HG03025 (cell line): Measurements from ENCODE around the gene MYO5A.
"Not testable (repeated sequence)": the region's sequence is repeated elsewhere in the genome, so short reads cannot be mapped to it uniquely, and the experiment has no call there.

Experiments
- ATAC-seq: cut with Tn5 transposase; IDR thresholded peaks from one replicate; pipeline ENCODE4 v1.9.1; 2021; ENCODE audit warnings: mild to moderate bottlenecking, moderate library complexity; ENCODE audit not compliant: unreplicated experiment, low FRiP score

Gene MYO5A

DNA sequence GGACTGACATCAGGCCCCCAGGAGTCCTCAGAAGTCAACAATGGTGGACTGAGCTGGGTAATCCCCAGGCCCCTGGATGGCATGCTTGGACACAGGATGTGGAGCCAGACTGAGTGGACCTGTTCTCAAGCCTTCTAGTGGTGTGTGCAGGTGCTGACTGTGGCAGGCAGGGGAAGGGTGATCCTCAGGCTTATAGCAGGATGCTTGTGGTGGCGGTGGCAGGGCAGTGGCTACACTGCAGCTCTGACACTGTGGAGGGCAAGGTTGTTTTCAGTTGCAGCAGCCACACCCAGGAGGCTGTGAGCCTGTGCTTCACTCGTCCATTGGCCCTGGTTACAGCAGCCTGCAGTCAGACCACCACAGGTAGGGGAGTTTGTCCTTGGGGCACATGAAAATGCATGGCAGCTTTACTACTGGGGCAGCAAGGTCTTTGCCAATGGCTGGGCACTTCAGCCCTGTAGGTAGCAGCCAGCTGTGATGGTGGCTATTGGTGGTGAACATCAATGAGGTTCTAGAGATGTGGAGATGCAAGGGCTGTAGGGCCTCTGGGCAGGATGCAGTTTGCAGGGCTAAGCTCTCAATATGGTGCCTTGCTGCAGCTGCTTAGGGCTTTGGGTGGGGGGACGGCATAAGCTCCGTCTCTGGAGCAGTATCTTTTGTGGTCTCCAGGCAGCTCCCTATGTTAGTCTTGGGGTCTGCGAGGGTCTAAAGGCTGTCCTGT is 17.5 kb upstream of the MYO5A start:
- no peak for ATAC-seq

DNA sequence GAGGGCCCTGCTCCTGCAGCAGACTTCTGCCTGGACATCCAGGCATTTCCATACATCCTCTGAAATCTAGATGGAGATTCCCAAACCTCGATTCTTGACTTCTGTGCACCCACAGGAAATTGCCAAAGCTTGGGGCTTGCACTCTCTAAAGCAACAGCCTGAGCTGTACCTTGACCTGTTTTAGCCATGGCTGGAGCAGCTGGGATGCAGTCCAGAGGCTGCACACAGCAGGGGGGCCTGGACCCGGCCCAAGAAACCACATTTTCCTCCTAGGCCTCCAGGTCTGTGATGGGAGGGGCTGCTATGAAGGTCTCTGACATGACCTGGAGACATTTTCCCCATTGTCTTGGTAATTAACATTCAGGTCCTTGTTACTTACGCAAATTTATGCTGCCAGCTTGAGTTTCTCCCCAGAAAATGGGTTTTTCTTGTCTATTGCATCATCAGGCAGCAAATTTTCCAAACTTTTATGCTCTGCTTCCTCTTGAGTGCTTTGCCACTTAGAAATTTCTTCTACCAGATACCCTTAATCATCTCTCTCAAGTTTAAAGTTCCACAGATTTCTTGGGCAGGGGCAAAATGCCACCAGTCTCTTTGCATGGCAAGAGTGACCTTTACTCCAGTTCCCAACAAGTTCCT is 11.8 kb upstream of the MYO5A start:
- no peak for ATAC-seq

DNA sequence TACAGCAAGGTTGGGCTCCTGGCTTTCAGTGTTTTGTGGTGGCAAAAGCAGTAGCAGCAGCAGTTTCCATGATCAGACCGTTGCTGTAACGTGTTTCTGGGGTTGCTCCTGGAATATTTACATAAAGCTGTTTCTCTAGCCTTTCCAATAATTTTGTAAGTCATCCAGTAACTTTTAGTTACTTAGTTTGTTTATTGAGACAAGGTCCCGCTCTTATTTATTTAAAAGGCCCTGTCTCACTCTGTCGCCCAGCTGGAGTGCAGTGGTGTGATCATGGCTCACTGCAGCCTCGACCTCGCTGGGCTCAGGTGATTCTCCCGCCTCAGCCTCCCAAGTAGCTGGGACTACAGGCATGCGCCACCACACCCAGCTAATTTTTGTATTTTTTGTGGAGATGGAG is 8.8 kb upstream of the MYO5A start:
- ATAC-seq = no peak

DNA sequence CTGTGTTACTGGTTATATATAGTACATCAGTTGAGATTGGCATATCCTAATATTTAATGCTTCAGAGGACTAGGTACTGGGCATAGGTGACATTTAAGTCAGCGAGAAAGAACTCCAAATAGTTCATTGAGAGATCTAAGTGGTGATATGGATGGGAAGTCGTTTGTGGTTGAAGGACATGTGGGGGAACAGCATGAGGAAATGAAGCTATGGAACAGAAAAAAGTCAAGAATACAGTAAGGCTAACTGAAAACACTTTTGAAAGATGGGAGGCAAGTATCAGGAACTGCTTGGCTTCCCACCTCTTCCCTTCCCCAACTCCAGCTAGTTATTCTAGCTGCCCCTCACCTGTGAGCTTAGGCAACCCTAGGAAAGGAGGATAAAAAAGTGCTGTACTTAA is 3.7 kb upstream of the MYO5A start:
- no peak for ATAC-seq

DNA sequence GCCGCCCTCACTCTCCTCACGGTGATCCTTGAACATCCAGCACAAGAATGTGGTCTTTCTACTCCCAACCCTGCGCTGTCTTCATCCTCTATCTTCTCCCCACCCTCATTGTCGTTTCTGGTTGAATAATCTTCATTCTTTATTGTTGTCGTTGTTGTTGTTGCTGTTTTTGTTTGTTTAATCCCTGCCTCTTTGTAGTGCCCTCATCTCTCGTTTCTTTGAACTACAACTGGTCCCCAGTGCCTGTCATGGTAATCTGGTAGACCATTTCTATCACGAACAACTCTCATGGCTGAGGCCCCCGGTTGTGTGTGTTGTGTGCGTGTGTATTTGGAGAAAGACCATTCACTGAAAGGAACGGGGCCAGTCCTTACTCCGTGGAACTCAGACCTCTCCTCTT is 1.3 kb upstream of the MYO5A start:
- no peak for ATAC-seq

DNA sequence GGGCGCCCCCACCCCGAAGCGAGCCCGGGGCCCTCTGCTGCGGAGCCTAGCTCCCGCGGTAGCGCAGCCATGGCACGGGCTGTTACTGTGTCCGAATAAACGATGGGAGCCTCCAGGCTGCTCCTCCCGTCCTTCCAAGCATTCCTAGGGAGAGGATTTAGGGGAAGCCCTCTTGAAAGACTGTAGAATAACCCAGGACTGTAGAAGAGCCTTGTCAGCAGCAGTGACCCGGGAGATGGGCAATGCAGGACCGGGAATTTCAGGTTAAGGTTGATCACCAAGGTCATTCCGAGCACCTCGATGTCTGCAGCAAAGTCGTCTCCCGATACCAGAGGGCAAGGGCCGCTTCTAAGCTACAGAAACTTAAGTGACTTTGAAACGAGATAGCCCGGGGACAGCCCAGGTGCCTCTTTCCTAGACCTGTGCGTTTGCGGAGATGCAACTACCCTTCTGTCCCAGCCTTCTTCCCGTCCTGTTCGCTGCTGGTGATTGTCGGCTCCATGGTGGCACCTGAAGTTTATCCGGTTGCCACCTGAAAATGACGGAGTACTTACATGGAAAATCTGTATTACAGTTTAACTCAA is 753 bp upstream of the MYO5A start:
- peak; percentile 3 for ATAC-seq

DNA sequence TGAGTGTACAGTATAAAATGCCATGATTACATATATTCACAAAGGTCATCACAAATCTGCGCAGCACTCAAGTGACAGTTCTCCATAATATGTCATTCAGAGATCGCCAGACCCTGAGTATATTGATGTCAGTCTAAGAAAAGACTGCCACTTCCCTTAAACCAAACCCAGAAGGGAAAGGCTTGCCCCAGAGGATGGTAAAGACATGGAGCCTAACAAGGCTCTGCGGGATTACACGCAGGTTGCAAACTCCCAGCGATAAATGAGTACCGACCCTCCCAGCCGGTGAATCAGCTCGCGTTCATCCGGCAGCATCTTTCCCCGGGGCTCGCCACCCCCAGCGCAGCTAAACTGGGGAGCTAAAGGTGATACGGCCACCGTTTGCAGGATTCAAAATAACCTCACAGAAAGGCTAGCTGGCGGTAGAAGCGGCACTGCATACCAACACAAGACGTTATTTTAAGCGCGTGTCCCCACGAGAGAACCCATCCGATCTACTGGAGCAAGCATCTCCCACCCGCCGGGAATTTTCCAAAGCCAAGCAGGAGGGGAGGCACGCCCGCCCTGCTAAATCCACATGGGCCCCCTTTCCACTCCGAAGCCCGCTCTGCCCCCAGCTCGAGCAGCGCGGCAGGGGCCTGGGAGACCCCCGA is 643 bp downstream of the MYO5A start:
- no peak for ATAC-seq

DNA sequence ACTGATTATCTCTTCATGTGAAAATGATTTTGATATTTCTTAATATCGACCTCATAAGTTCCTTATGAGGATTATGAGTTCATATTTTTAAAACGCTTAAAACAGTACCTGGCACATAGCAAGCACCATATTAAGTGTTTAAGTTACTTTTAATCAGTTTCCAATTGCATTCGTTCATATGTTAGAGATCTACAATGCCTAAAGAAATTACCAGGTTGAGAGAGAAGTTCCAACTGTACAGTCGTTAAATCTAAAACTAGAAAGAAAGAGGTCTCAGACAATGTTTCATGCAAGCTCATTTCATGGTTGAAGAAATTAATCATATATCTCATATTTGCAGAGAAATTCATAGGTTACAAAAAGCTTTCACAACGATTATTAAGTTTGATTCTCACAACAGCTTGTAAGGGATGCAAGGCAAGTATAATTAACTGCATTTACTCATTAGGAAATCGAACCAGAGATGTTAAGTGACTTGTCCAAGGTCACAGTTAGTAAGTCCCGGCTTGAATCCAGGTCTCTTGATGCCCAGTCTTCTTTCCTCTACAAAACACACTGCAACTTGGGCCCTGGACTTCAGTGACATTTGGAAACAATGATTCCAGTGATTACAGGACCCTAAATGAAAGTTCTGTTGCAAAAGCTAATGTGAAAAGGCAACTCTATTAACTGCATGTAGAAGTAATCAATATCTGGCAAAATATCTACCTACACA is 1.3 kb downstream of the MYO5A start:
- no peak for ATAC-seq

DNA sequence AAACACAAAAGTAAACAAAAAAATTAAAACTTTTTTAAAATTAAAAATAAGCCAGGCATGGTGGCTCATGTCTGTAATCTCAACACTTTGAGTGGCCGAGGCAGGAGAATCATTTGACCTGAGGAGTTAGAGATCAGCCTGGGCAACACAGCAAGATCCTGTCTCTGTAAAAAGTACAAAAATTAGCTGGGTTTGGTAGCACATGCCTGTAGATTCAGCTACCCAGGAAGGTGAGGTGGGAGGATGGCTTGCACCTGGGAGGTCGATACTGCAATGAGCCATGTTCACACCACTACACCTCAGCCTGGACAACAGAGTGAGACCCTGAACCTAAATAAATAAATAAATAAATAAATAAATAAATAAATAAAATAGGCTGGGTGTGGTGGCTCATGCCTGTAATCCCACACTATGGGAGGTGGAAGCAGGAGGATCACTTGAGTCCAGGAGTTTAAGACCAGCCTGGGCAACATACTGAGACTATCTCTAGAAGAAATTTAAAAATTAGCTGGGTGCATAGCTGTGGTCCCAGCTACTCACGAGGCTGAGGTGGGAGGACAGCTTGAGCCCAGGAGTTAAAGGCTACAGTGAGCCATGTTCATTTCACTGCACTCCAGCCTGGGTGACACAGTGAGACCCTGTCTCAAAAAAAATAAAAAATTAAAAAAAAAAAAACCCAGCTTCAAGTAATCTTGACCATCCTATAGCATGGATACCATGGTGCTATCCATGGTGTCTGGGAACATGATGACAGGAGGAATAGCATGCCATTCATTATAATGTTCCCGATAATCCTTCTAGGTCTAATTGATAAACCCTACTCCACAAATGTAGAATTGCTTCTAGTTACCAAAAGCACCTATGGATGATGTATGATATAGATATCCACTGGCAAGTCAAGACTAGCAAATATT is 4.2 kb downstream of the MYO5A start:
- no peak for ATAC-seq

DNA sequence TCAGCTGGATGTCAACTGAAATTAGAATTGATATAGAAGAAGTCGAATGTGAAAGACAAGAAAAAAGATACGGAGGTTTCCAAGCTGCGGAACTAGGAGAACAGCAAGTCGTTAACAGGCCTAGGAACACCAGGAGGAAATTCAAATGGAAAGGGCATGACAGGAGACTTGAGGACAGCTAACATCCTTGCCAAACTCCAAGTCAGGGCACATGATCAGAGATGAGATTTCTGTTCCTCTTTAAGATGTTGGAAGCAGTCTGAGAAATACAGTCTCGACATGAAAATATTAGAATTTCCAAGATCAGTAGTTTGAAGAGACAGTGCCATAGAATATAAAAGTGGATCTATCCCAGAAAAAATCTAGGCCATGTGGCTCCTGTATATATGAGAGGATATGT is 5.0 kb downstream of the MYO5A start:
- ATAC-seq = no peak

DNA sequence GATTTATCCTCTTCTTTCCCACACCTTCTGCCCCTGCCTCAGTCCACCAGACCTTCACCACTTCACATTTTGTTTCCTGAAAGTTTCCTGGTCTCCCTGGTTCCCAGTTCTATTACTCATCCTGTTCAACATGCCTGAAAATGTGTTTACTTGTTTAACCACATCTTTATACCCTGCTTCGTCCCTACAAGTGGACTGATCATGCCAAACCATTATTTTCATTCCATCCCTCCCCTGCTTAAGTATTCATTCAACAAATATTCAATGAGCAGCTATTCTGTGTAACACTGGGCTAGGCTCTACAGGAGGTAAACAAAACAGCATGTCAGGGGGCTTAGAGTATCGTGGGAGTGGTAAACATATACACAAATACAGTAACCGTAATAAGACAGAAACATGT is 5.5 kb downstream of the MYO5A start:
- no peak for ATAC-seq

DNA sequence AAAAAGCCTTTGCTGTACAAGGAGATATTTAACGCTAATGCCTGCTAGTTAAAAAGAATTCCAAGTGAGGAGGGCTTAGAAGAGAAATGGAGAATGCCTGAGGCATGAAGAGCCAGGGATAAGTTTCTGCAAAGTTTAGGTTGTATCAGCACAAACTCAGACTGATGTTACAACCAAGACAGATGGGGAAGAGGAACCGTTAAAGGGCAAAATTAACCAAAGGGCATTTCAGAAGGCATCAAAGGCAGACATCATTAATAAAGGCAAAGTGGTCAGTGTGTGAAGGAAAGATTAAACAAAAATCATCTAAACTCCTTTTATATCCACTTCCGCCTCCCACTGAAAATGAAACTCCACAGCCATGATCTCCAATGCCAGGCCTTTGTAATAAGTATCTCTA is 7.0 kb downstream of the MYO5A start:
- ATAC-seq = no peak

DNA sequence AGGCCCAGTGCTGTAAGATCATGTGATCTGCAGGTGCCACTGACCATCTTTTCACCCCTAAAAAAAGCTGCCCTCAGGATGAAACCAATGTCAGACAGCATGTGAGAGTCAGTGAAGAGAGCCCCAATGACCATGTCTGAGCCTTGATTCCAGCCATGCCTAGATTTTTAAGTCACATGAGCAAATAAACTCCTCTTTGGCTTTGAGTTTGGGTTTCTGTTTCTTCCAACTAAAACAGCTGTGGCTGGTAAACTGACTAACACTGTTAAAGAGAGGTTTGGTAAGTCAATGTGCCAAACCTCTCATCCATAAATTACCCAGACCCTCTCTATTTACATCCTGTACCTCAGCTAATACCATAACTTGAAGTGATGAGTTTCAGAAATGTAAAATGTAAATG is 8.3 kb downstream of the MYO5A start:
- ATAC-seq = no peak

DNA sequence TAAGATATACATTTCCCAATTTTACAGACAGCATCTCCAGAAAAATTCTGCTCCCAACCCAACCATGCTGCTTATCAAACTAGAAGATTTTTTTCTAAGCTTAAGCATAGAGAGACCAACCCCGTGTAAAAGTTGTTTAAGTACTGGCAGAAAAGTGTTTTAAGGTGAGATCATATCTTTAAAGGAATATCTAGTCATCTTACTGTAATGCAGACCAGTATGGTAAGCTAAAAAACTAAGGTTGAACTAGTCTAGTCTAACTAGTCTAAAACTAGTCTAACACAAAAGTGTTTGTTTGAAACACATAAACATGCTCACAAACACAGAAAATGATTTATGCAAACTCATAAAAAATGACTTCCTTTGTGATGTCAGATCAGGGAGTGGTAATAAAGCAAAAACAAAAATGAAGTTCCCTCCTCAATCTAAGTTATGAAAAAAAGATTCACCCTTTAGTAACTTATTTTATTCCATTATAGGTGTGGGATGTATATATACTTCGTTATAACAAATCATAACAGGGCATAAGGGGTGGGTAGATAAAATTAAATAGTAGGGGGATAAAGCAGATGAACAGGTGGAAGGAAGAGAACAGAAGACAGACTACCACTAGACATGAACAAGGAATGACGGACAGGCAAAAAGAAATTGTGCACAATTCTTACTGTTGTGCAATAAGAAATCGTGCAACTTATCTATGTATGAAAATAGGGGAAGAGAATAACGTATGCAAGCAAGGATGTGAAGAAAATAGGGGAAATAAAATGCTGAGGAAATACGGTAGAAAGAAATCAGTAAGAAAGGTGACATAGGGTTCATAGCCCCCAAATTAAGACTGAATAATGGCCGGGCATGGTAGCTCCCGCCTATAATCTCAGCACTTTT is 10.0 kb downstream of the MYO5A start:
- no peak for ATAC-seq

DNA sequence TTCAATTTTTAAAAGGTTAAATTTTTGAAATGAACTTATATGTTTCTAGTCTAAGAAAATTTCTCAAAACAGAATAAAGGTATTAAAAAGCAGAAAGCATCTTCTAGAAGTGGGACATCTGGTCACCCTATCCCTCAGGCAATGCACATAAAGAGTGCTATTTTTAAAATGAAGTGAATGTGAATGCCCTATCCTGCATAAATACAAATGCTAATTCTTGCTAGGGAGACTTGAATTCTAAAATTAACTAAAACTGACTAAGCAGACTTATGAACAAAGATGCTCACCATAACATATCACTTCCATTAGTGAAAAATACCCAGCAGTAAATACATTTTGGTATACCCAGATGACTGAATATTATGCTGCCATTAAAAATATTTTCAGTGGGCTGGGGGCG is 11.7 kb downstream of the MYO5A start:
- ATAC-seq = no peak

DNA sequence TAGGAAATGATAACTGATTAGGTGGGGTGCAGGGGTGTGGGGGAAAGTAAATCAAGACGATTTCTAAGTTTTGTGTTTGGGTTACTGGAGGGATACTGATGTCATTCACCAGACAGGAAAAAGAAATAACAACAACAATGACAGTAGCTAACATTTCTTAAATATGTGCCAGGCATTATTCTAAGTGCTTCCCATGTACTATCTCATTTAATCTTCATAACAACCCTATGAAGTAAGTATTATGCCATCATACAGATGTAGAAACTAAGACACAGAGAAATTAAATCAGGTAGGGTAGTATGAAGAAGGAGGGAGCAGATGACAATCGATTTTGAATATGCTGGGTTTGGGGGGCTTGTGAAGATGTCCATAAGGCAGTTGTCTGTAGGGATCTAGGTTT is 13.3 kb downstream of the MYO5A start:
- no peak for ATAC-seq

DNA sequence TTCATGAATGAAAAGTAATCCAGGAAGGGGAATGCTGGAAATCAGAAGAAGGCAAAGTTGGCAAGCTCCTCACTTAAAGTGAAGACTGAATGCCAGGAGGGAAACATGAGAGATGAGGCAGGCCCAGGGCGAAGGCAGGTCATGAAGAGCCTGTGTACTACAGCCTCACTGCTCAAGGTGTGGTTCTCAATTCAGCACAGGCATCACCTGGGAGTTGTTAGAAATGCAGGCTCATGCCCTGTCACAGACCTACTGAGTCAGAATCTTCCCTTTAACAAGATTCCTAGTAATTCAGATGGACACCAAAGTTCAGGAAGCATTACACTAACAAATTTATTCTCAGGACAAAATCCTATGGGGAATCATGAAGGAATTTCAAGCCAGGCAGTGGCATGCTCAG is 14.2 kb downstream of the MYO5A start:
- ATAC-seq = no peak

DNA sequence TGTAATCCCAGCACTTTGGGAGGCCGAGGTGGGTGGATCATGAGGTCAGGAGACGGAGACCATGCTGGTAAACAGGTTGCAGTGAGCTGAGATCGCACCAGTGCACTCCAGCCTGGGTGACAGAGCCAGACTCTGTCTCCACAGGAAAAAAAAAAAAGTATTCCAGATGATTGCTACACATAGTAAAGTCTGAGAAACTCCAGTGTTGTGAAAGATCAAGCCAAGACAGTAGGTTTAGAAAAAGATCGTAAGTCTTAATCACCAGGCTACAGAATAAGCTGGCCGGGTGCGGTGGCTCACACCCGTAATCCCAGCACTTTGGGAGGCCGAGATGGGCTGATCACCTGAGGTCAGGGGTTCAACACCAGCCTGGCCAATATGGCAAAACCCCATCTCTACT is 15.8 kb downstream of the MYO5A start:
- ATAC-seq = not testable (repeated sequence)

DNA sequence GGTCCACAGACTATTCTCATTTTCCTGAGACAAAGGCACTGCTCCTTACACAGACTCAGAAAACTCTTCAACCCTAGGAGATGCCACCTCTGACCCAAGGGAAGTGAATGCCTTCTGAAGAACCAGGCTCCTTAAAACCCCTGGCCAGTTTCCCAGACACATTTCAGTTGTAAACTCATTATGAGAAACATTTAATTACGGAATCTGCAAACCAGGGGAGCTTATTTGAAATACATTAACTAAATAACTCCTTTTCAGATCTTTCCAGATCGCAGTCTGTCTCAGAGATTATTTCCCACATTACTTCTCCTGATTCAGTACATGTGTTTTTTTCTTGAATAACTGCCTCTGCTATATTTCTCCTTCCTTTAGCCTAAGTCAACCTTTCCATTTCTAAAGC is 17.6 kb downstream of the MYO5A start:
- ATAC-seq = no peak
